Hepatocyte (in vitro differentiated cells): ENCODE results near the gene LDLRAD3.

ENCODE experiments used
- CTCF ChIP-seq: fragments of 200-600 bp; sonication (generic); IDR thresholded peaks from 2 replicates; pipeline ENCODE4 v1.5.1; 2016; ENCODE audit warnings: antibody characterized with exemption, mild to moderate bottlenecking; ENCODE audit not compliant: poor library complexity
- EZH2 ChIP-seq: fragments of 200-600 bp; sonication (generic); IDR thresholded peaks from 2 replicates; pipeline ENCODE4 v1.6.1; 2016; ENCODE audit warnings: antibody characterized with exemption, mild to moderate bottlenecking, borderline replicate concordance

GRCh38 chr11:36078686-36079055, 134.8 kb downstream of the LDLRAD3 start:
- TF ChIP-seq CTCF: no peak
- TF ChIP-seq EZH2: no peak
